SKM-1 (cell line): ENCODE results near the gene SSRP1.

Source experiments
- DNase-seq: peaks from one replicate; lab custom pipeline; 2025; ENCODE audit not compliant: unreplicated experiment; lab: John Stamatoyannopoulos, UW

SSRP1 gene

DNA sequence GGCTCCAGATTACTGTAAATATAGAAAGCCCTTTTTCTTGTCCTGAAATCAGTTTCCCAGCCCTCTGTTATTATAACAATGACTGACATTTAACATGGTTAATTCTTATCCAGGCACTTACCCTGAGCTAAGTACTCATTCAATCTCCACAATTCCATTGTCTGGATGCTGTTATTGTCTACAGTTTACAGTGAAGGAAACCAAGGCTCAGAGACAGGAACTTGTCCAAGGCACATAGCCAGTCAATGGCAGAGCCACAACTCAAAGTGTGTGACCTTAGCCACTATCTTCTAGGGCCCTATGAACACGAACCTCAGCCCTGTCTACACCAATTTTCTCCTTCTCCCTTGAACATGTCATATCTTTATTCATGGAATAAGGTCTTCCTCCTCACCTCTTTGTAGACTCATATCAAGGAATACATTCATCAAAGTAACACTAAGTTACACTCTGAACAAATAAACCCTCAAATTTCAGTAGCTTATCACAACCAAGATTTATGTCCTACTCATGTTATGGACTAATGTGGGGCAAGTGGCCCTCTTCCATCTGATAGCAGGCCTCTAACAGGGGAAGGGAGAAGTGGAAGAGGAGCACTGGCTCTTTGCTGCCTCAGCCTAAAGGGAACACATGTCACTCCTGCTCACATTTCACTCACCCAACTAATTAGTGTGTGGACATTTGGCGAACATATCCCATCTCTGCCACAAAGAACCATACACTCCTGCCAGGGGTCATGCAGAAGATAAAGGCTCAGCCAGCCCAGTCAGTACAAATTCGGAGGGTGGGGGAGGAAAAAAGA lies 59.3 kb downstream of the SSRP1 start:
- DNase-seq: no peak
